ENCODE results near the gene TM7SF3.

Gene TM7SF3

GRCh38 chr12:27014859-27015729, 910 bp upstream of the TM7SF3 start:
- peak in 1 of 3 donors; percentile 22 for DNase-seq

DNA sequence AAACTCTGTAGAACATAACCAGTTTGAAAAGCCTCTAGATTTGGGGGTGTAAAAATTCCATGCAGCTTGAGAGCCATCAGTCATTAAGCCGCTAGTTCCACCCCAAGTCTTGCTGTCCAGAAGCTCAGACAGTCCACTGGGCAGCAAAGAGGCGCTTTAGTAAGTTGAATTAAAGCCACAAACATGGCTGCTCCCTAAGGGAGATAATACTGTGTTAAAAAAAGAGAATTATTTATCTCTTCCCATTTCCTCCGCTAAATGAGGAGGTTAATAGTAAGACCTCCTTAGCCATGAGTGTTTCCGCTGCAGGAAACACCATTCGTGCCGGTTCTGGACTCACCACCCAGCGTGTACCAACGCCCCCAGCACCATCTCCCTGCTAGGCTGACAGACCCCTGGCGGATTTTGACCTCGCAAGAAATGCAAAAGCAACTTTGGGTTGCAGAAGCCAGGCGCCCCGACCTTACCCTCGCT, 536 bp downstream of the TM7SF3 start:
- peak in 2 of 3 donors; percentile 26 to 37 for DNase-seq

DNA sequence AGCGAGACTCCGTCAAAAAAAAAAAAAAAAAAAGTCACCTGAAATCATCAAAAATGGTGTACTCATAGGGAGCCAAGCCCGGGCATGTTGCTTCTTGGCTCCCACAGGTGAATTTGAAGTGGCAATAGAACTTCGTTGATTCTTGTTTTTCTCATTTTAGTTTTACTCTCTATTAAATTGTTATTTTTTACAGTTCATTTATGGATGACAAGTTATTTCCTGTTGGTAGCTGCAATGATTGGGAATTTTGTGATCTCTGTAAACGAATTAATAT, 1.3 kb downstream of the TM7SF3 start:
- no peak for DNase-seq

GRCh38 chr12:27012239-27012981, 1.8 kb downstream of the TM7SF3 start:
- no peak for DNase-seq

DNA sequence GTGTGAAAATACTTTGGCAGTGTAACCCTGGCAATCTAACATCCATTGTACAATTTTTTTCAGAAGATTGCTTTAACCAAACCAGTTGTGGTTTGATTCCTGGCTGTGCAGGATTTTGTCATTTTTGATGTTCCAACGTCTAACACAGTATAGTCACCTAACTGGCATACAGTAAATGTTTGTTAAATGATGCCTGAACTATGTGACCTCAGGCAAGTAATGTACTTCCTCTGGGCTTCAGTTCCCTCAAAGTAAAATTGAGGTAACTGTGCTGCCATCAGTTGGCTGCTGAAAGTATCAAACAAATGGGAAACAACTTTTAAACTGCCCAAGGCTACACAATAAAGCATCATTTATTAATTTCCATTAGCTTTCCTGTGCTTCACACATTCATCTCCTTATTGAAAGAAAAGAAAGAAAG, 4.3 kb downstream of the TM7SF3 start:
- peak in 1 of 3 donors; percentile 27 for DNase-seq

DNA sequence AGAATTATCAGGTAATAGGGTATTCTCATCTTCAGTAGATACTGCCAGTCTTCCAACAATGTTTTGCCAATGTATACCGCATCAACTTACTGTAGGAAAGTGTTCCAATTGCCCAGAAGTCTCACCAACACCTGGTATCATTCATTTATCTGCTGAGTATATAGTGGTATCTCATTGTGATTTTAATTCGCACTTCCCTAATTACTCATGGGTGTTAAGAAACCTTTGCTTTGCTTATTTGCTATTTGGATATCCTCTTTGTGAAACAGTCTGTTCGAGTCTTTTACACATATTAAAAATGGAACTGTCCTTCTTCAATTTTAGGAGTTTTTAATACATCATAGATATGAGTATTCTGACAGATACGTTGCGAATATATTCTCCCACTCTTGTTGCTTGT, 6.1 kb downstream of the TM7SF3 start:
- peak in 2 of 3 donors; percentile 24 to 39 for DNase-seq

GRCh38 chr12:27006797-27007467, 7.3 kb downstream of the TM7SF3 start:
- no peak for DNase-seq

DNA sequence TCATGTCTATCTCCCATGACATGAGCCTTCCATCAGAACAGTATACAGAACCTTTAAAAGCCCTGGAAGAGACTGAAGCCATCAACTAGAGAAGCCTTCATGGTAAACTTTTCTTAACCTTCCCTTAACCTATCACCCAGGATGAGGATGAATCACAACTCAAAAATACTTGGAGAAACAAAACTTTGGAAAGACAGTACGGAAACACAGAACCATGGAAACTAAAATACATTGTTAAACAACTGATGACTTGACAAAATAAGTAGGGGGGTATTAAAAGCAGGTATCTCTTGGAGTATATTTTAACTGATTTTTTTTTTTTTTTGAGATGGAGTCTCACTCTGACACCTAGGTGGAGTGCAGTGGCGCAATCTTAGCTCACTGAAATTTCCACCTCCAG, 8.7 kb downstream of the TM7SF3 start:
- no peak for DNase-seq

DNA sequence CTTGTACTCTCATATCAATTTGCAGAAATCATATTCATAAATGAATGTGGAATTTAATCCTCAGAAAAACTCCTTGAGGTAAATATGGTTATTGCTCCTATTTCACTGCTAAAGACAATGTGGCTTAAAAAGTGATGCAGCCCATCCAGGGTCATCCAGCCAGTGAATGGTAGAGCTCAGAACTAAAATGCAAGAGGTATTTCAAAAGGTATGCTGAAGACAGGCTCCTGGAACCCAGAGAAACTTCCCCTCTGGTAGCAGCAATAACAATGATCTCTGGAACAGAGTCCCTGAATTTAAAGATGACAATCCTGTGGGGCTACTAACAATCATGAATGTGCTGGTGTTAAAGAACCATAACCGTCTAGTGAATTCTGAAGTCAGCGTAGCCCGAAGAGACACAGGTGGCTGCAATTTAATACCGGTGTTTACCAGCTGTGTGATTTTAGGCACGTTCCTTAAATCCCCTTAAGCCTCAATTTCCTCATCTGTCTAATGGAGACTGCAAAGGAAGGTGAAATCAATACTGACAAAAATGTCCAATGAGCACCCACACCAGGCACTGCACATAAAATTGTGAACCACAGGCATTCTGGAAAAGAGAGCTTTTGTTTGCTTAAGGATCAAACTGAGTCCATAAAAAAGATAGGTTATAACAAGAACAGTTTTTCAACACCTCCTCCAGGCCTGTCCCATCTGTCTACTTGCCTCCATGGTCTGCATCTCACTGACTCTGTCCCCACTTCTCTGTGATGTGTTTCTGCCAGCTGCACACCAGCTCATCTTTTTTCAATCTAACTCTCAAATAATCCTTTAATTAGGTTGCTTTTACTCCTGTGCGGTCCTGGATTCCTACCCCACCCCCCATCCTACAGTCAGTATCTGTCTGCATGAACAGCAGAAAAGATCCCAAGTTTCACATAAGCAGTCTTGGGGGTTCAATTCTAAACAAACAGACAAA, 10.5 kb downstream of the TM7SF3 start:
- no peak for DNase-seq

DNA sequence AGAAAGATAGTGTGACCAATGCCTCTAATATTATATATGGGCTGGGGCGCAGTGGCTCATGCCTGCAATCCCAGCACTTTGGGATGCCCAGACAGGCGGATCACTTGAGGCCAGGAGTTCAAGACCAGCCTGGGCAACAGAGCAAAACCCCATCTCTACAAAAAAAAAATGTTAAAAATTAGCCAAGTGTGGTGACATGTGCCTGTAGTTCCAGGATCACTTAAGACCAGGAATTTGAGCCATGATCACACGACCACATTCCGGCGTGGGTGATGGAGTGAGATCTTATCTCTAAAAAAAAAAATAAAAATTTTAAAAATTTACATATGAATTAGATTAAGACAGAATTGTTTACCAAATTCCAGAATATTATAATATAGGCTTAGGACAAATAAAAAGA, 12.0 kb downstream of the TM7SF3 start:
- DNase-seq, result no peak

DNA sequence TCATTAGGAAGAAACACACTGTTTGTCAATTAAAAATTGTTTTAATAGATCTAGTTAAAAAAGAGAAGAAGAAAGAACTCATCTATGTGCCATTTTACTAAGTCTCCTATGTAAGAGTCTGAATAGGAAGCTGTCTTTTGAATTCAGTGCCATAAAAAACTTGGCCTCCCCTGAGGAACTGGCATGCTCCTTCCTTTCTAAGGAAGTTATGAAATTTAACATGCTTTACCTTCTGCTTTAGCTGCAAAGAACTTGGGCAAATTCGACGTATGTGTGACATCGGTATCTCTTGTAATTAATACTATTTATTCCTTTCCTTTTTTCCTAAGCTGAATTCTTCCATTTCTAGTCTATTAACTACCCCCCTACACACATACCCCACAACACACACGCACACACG, 12.5 kb downstream of the TM7SF3 start:
- no peak for DNase-seq

DNA sequence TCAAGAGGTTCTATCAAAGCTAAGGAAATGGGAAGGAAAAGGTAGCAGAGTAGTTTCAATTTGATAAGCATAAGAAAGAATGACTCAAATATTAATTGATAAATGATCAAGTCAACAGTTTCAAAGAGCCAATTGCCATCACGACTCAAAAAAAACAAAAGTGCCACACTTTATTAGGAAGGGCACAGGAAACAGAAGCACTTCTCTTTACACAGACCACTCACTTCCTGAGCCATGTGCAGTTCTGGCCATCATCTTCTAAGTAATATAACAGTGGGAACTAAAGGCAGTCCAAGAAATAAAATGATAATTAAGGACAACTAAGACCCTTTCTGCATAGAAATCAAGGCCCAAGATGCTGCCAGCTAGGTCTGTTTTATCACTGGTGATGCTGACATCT, 13.2 kb downstream of the TM7SF3 start:
- DNase-seq, result no peak

DNA sequence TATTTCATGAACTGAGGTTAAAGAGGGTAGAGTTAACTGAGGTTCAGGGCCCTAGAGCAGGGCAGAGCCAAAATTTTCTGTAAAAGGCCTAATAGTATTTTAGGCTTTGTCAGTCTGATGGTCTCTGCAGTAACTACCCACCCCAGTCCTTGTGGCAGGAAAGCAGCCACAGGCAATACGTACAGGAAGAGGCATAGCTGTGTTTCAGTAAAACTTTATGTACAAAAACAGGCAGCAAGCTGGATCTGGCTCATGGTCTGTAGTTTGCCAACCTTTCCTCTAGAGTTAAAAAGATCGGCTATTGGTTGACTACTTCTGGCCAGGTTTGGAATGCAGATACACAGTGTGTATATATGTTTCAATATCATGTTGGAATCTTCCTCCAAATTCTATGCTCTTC, 17.2 kb downstream of the TM7SF3 start:
- no peak for DNase-seq

DNA sequence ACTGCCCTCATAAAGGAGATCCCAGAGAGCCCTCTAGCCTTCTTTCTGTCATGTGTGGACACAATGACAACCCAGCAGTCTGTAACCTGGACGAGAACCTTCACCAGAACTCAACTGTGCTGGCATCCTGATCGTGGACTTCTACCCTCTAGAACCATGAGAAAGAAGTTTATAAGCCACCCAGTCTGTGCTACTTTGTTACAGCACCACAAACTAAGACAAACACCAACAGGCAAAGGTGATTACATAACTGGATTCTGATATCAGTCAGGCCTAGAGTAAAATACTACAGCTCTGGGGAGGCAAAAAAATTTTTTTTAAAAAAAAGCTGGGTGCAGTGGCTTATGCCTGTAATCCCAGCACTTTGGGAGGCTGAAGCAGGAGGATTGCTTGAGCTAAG, 18.5 kb downstream of the TM7SF3 start:
- no peak for DNase-seq

- DNase-seq, result no peak
These were observed 20.1 kb downstream of the TM7SF3 start for GRCh38 chr12:26994109-26994508.

DNA sequence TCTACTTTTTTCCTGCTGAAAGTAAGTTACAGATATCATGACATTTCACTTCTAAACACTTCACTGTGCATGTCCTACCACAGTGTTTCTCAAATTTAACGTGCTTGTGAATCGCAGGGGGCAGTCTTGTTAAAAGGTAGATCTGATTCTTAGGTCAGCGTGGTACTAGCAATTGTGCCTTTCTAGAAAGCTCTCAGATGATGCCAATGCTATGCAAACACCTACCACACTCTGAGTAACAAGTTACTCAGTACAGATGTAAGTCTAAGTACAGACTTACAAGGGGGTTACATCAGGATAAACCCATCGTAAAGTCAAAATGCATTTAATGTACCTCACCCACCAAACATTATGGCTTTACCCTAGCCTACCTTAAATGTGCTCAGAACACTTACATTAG, 22.4 kb downstream of the TM7SF3 start:
- no peak for DNase-seq

GRCh38 chr12:26989873-26990272, 24.3 kb downstream of the TM7SF3 start:
- DNase-seq, result no peak

GRCh38 chr12:26988703-26989102, 25.5 kb downstream of the TM7SF3 start:
- DNase-seq, result no peak

GRCh38 chr12:26987634-26988424, 26.4 kb downstream of the TM7SF3 start:
- peak; percentile 70 to 78 (median 76) for DNase-seq

GRCh38 chr12:26982866-26983265, 31.3 kb downstream of the TM7SF3 start:
- no peak for DNase-seq

DNA sequence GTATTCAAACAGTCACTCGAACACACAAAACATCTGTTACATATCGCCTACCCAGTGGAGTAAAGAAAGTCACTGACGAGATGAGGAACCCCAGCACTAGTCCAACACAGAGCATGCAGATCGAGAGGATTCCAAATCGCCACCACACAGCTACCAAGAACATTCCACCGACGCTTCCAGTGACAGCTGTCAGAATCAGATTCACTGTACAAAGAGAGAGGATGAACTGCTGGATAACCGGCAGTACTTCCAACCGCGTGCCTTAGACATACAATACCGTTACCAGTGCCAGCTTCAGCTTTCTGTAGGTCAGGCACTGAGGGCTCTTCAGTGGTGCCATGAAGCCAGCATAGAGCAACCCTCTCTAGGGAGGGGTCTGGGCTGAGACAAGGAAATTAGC, 34.5 kb downstream of the TM7SF3 start:
- DNase-seq, result no peak

- no peak for DNase-seq
These were observed 35.4 kb downstream of the TM7SF3 start for GRCh38 chr12:26978801-26979200.

All from suppressor macrophage treated with lipopolysaccharide for 1 hour (primary cell).